DOHH2 (cell line): Measurements from ENCODE around the gene AGGF1.
A peak's percentile ranks its signal among the peaks of the same experiment; 100 is the strongest.

ENCODE experiments used
- H3F3A ChIP-seq: fragments of 200-600 bp; sonication (generic), shearing (Covaris generic); 2 replicates; pipeline ENCODE4 v1.6.0; 2016; ENCODE audit warnings: antibody characterized with exemption, mild to moderate bottlenecking; ENCODE audit not compliant: control insufficient read depth, insufficient read depth
- H3K27ac ChIP-seq: fragments of 200-600 bp; sonication (generic); 2 replicates; pipeline ENCODE4 v1.5.1; 2014; ENCODE audit warnings: low read depth, mild to moderate bottlenecking, low read length, moderate library complexity
- H3K27me3 ChIP-seq: fragments of 200-600 bp; sonication (generic); 2 replicates; pipeline ENCODE4 v1.6.1; 2014; ENCODE audit warnings: mild to moderate bottlenecking, low read length, mixed read lengths; ENCODE audit not compliant: control insufficient read depth
- H3K36me3 ChIP-seq: fragments of 200-600 bp; sonication (generic); 2 replicates; pipeline ENCODE4 v1.6.1; 2014; ENCODE audit warnings: mild to moderate bottlenecking, low read length, moderate library complexity, mixed read lengths; ENCODE audit not compliant: control insufficient read depth
- H3K4me1 ChIP-seq: fragments of 200-600 bp; sonication (generic); 2 replicates; pipeline ENCODE4 v1.6.1; 2014; ENCODE audit warnings: mild to moderate bottlenecking, low read length, mixed read lengths; ENCODE audit not compliant: control insufficient read depth
- H3K4me2 ChIP-seq: fragments of 200-600 bp; sonication (generic); 2 replicates; pipeline ENCODE4 v1.6.0; 2014; ENCODE audit warnings: mild to moderate bottlenecking, low read length, moderate library complexity
- H3K4me3 ChIP-seq: fragments of 200-600 bp; sonication (generic); 2 replicates; pipeline ENCODE4 v1.5.1; 2014; ENCODE audit warnings: mild to moderate bottlenecking, low read length, mixed read lengths
- H3K79me2 ChIP-seq: fragments of 200-600 bp; sonication (generic); 2 replicates; pipeline ENCODE4 v1.6.1; 2014; ENCODE audit warnings: mild to moderate bottlenecking, low read length, mixed read lengths; ENCODE audit not compliant: control insufficient read depth
- H3K9me2 ChIP-seq: fragments of 200-600 bp; sonication (generic); replicated peaks from 2 replicates; pipeline ENCODE4 v1.6.1; 2014; ENCODE audit warnings: mild to moderate bottlenecking, low read length, mixed read lengths; ENCODE audit not compliant: control insufficient read depth
- H3K9me3 ChIP-seq: fragments of 200-600 bp; sonication (generic); 2 replicates; pipeline ENCODE4 v1.6.1; 2014; ENCODE audit warnings: antibody characterized with exemption, low read length, mixed read lengths; ENCODE audit not compliant: control insufficient read depth, insufficient read depth
- H4K20me1 ChIP-seq: fragments of 200-600 bp; sonication (generic); 2 replicates; pipeline ENCODE4 v1.6.0; 2014; ENCODE audit warnings: low read depth, mild to moderate bottlenecking, antibody characterized with exemption, low read length, moderate library complexity; ENCODE audit not compliant: control insufficient read depth, insufficient read depth
- CTCF ChIP-seq: fragments of 200-600 bp; sonication (generic); IDR thresholded peaks from one replicate; pipeline ENCODE4 v1.5.1; 2014; ENCODE audit warnings: antibody characterized with exemption, mild to moderate bottlenecking, low read depth, low read length; ENCODE audit not compliant: poor library complexity, severe bottlenecking
- EZH2phosphoT487 ChIP-seq: fragments of 200-600 bp; sonication (generic); IDR thresholded peaks from 2 replicates; pipeline ENCODE4 v1.6.1; 2017; ENCODE audit warnings: borderline replicate concordance, mild to moderate bottlenecking, antibody characterized with exemption, low read length, moderate library complexity, mixed read lengths

Gene AGGF1

GRCh38 chr5:77028631-77029375 lies 1.4 kb upstream of the AGGF1 start:
- Histone ChIP-seq H3F3A (0 out of 2 replicates have a peak, but pooled peaks cover 4% of the 10 kb centered on the region), H3K27me3 (no peaks in the 10 kb centered on the region), H3K4me2 (no peak overlapping the region), H4K20me1 (peaks cover 4% of the 10 kb centered on the region; the same call in 1 of the 2 replicates), H3K9me2 (no peaks in the 10 kb centered on the region), H3K4me3 (peak overlapping the region; percentile 99; the same call in 1 of the 2 replicates), H3K9me3 (peaks cover 24% of the 10 kb centered on the region), H3K4me1 (peaks cover 25% of the 10 kb centered on the region), H3K36me3 (peaks cover 35% of the 10 kb centered on the region), H3K27ac (no peak overlapping the region), H3K79me2 (peaks cover 43% of the 10 kb centered on the region)
- TF ChIP-seq EZH2phosphoT487: no peak
- no peak for TF ChIP-seq CTCF

GRCh38 chr5:77029376-77029885 lies 773 bp upstream of the AGGF1 start:
- Histone ChIP-seq H3K79me2 (peaks cover 44% of the 10 kb centered on the region), H3K27me3 (no peaks in the 10 kb centered on the region), H3K4me1 (peaks cover 25% of the 10 kb centered on the region), H3K36me3 (peaks cover 40% of the 10 kb centered on the region), H4K20me1 (peaks cover 4% of the 10 kb centered on the region; the same call in 1 of the 2 replicates), H3F3A (0 out of 2 replicates have a peak, but pooled peaks cover 4% of the 10 kb centered on the region), H3K9me3 (peaks cover 24% of the 10 kb centered on the region), H3K9me2 (no peaks in the 10 kb centered on the region), H3K4me2 (peak overlapping the region; percentile 74), H3K27ac (peak overlapping the region; percentile 74; the same call in 1 of the 2 replicates), H3K4me3 (peak overlapping the region; percentile 99)
- TF ChIP-seq EZH2phosphoT487 (no peak), CTCF (no peak)

- Histone ChIP-seq H3K9me3 (peaks cover 24% of the 10 kb centered on the region), H3K9me2 (no peaks in the 10 kb centered on the region), H4K20me1 (peaks cover 4% of the 10 kb centered on the region; the same call in 1 of the 2 replicates), H3F3A (0 out of 2 replicates have a peak, but pooled peaks cover 6% of the 10 kb centered on the region), H3K4me3 (peak overlapping the region; percentile 99), H3K4me1 (peaks cover 25% of the 10 kb centered on the region), H3K4me2 (peak overlapping the region; percentile 74), H3K79me2 (peaks cover 48% of the 10 kb centered on the region), H3K27me3 (no peaks in the 10 kb centered on the region), H3K27ac (no peak overlapping the region), H3K36me3 (peaks cover 64% of the 10 kb centered on the region)
- no peak for TF ChIP-seq CTCF
- TF ChIP-seq EZH2phosphoT487: no peak
Measured at GRCh38 chr5:77031891-77032290, 1.7 kb downstream of the AGGF1 start.
